SK-N-MC (cell line): ENCODE results near the gene SPAG6.

Experiments used
- DNase-seq: peaks from one replicate; pipeline ENCODE4 v3.0.0-alpha.2; 2011; ENCODE audit warnings: low read depth, low spot score
- H3K27ac ChIP-seq: fragments of 200-600 bp; sonication (generic); 2 replicates; pipeline ENCODE4 v1.5.1; 2016; ENCODE audit warnings: mixed run types
- H3K36me3 ChIP-seq: fragments of 200-600 bp; sonication (generic); 2 replicates; pipeline ENCODE4 v1.6.1; 2017; ENCODE audit warnings: antibody characterized with exemption, low read length, mixed read lengths; ENCODE audit not compliant: insufficient read depth
- H3K4me3 ChIP-seq: fragments of 200-600 bp; sonication (generic); 2 replicates; pipeline ENCODE4 v1.5.1; 2016
- H3K9ac ChIP-seq: fragments of 200-600 bp; sonication (generic); 2 replicates; pipeline ENCODE4 v1.8.0; 2017; ENCODE audit warnings: mixed run types, mixed read lengths; ENCODE audit not compliant: insufficient read length
- H3K9me3 ChIP-seq: fragments of 200-600 bp; sonication (generic); 2 replicates; pipeline ENCODE4 v1.6.1; 2017; ENCODE audit warnings: low read depth, mild to moderate bottlenecking, antibody characterized with exemption, low read length, moderate library complexity, mixed read lengths
- EZH2 ChIP-seq: fragments of 200-600 bp; sonication (generic); IDR thresholded peaks from one replicate; pipeline ENCODE4 v1.6.1; 2017; ENCODE audit warnings: antibody characterized with exemption
- FOXP2 ChIP-seq: optimal IDR thresholded peaks from 2 replicates; pipeline ENCODE3; 2011; ENCODE audit warnings: mild to moderate bottlenecking, moderate library complexity; ENCODE audit not compliant: insufficient read depth; ENCODE audit errors: extremely low read length, control extremely low read depth
- POLR2AphosphoS5 ChIP-seq: IDR thresholded peaks from 2 replicates; pipeline ENCODE4 v1.6.1; 2012; ENCODE audit warnings: mild to moderate bottlenecking, low read depth, low read length, borderline replicate concordance

SPAG6 gene

GRCh38 chr10:22443175-22443901 is 98.0 kb downstream of the SPAG6 start:
- TF ChIP-seq EZH2 (no peak), POLR2AphosphoS5 (no peak), FOXP2 (no peak)
- Histone ChIP-seq H3K27ac (no peak overlapping the region), H3K4me3 (no peak overlapping the region)

GRCh38 chr10:22444219-22444788 is 99.0 kb downstream of the SPAG6 start:
- Histone ChIP-seq H3K9me3 (no peaks in the 10 kb centered on the region), H3K36me3 (no peaks in the 10 kb centered on the region), H3K4me3 (no peak overlapping the region), H3K27ac (no peak overlapping the region), H3K9ac (no peak overlapping the region)
- TF ChIP-seq FOXP2 (no peak), EZH2 (no peak), POLR2AphosphoS5 (no peak)
- no peak for DNase-seq

More at GRCh38 chr10:22443175-22443901, 98.0 kb downstream of the SPAG6 start:
- Histone ChIP-seq H3K9ac (no peak overlapping the region), H3K36me3 (no peaks in the 10 kb centered on the region), H3K9me3 (no peaks in the 10 kb centered on the region)
- no peak for DNase-seq

GRCh38 chr10:22445495-22445894 is 100.2 kb downstream of the SPAG6 start:
- no peak overlapping the region for H3K27ac ChIP-seq
- H3K36me3 ChIP-seq = no peaks in the 10 kb centered on the region
- DNase-seq = no peak
- no peaks in the 10 kb centered on the region for H3K9me3 ChIP-seq
- H3K4me3 ChIP-seq = no peak overlapping the region
- TF ChIP-seq POLR2AphosphoS5 (no peak), FOXP2 (no peak), EZH2 (no peak)
- H3K9ac ChIP-seq = no peak overlapping the region

GRCh38 chr10:22447068-22447467 is 101.8 kb downstream of the SPAG6 start:
- no peak overlapping the region for H3K4me3 ChIP-seq
- H3K36me3 ChIP-seq = no peaks in the 10 kb centered on the region
- no peak for DNase-seq
- no peak for TF ChIP-seq EZH2
- TF ChIP-seq FOXP2 = no peak
- no peak for TF ChIP-seq POLR2AphosphoS5
- no peaks in the 10 kb centered on the region for H3K9me3 ChIP-seq
- H3K9ac ChIP-seq = no peak overlapping the region
- no peak overlapping the region for H3K27ac ChIP-seq

GRCh38 chr10:22451346-22451745 is 106.0 kb downstream of the SPAG6 start:
- TF ChIP-seq FOXP2 = no peak
- no peak for TF ChIP-seq POLR2AphosphoS5
- no peak for TF ChIP-seq EZH2
- H3K9me3 ChIP-seq = no peaks in the 10 kb centered on the region
- no peaks in the 10 kb centered on the region for H3K36me3 ChIP-seq
- DNase-seq = no peak
- no peak overlapping the region for H3K4me3 ChIP-seq
- H3K9ac ChIP-seq = no peak overlapping the region
- no peak overlapping the region for H3K27ac ChIP-seq

GRCh38 chr10:22453320-22453719 is 108.0 kb downstream of the SPAG6 start:
- Histone ChIP-seq H3K4me3 (no peak overlapping the region), H3K27ac (no peak overlapping the region), H3K9ac (no peak overlapping the region), H3K36me3 (no peaks in the 10 kb centered on the region), H3K9me3 (no peaks in the 10 kb centered on the region)
- DNase-seq = no peak
- TF ChIP-seq EZH2 (no peak), FOXP2 (no peak), POLR2AphosphoS5 (no peak)

- no peaks in the 10 kb centered on the region for H3K36me3 ChIP-seq
- H3K4me3 ChIP-seq = no peak overlapping the region
- H3K9ac ChIP-seq = no peak overlapping the region
- no peak overlapping the region for H3K27ac ChIP-seq
- TF ChIP-seq EZH2 (no peak), FOXP2 (no peak), POLR2AphosphoS5 (no peak)
- no peaks in the 10 kb centered on the region for H3K9me3 ChIP-seq
- DNase-seq = no peak
These were observed 108.8 kb downstream of the SPAG6 start for GRCh38 chr10:22453948-22454591.

- no peak overlapping the region for H3K9ac ChIP-seq
- TF ChIP-seq FOXP2 = no peak
- no peak for TF ChIP-seq EZH2
- no peak for TF ChIP-seq POLR2AphosphoS5
- no peak overlapping the region for H3K27ac ChIP-seq
- H3K36me3 ChIP-seq = no peaks in the 10 kb centered on the region
- DNase-seq = no peak
- no peaks in the 10 kb centered on the region for H3K9me3 ChIP-seq
- H3K4me3 ChIP-seq = no peak overlapping the region
These were observed 109.3 kb downstream of the SPAG6 start for GRCh38 chr10:22454634-22455033.

GRCh38 chr10:22455068-22455857 is 110.0 kb downstream of the SPAG6 start:
- DNase-seq = no peak
- no peak for TF ChIP-seq FOXP2
- TF ChIP-seq POLR2AphosphoS5 = no peak
- TF ChIP-seq EZH2 = no peak
- Histone ChIP-seq H3K27ac (no peak overlapping the region), H3K9ac (no peak overlapping the region), H3K36me3 (no peaks in the 10 kb centered on the region), H3K4me3 (no peak overlapping the region), H3K9me3 (no peaks in the 10 kb centered on the region)
